NCI-H2029 treated with DMSO at 0.1 percent for 48 hours (cell line): ENCODE results near the gene SLC39A13.

Experiments used
- DNase-seq: peaks from one replicate; lab custom pipeline; 2025; lab: John Stamatoyannopoulos, UW

Gene SLC39A13

DNA sequence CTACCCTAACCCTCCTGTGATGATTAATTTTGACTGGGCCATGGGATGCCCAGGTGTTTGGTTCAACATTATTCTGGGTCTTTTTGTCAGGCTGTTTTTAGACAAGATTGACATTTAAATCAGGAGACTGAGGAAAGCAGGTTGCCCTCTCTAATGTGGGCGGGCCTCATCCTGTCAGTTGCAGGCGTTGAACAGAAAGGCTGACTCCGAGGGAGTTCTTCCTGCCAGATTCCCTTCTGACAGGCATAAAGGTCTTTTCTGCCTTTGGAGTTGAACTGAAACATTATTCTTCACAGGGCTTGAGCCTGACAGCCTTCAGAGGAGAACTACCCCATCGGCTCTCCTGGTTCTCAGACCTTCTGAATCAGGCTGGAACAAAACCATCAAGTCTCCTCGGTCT lies 22.1 kb downstream of the SLC39A13 start:
- no peak for DNase-seq

DNA sequence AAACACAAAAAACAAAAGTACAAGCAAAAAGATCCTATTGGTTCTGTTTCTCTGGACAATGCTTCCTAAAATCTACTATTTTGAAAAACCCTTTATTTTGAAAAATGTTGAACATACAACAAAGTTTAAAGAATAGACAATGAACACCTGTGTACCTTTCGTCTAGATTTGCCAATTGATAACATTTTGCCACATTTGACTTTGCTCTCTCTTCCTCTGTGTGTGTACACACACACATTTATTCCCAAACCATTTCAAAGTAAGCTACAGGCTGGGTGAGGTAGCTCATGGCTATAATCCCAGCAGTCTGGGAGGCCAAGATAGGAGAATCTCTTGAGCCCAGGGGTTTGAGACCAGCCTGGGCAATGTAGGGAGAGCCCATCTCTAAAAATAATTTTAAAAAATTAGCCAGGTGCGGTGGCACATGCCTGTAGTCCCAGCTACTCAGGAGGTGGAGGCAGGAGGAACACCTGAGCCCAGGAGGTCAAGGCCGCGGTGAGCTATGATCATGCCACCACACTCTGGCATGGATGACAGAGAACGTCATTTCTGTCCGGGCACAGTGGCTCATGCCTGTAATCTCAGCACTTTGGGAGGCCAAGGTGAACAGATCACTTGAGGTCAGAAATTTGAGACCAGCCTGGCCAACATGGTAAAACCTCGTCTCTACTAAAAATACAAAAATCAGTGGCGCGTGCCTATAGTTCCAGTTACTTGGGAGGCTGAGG lies 23.1 kb downstream of the SLC39A13 start:
- DNase-seq, result no peak

DNA sequence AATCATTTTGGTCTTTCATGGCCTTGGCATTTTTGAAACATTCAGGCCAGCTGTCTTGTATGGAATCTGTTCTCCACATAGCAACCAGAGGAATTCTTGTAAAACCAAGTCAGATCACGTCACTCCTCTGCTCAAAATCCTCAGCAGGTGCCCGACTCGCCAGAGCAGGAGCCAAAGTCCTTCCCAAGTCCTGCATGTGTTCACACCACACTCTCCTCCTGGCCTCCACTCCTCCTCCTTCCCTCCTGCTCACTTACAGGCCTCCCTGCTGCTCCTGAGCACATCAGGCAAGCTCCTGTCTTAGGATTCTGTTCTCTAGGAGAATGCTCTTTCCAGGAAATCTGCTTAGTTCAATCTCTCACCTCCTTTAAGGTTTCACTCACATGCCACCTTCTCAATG lies 24.8 kb downstream of the SLC39A13 start:
- DNase-seq, result no peak

DNA sequence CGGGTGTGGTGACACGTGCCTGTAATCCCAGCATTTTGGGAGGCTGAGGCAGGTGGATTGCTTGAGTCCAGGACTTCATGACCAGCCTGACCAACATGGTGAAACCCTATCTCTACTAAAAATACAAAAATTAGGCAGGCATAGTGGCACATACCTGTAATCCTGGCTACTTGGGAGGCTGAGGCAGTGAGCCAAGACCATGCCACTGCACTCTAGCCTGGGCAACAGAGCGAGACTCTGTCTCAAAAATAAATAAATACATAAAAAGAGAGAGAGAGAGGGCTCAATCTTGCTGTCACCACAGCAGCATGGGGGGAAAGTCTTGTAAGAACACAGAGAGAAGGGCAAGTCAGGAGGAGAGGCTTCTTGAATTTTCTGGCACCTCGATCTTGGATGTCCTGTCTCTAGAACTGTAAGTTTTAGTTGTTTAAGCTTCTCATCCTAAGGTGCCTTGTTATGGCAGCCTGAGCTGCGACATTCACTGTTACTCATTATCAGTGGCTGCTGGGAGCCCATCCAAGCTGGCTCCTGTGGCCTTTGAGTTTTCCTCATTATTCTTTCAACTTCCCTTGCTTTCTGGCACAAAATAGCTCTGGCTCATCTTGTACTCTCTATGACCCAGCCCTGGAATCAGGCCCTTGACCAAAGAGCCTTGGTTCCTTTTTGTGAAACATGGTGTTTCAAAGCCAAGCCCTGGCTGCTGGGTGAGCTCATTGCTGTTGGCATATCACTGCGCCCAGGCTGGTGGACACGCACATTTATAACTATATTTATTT lies 25.8 kb downstream of the SLC39A13 start:
- no peak for DNase-seq

DNA sequence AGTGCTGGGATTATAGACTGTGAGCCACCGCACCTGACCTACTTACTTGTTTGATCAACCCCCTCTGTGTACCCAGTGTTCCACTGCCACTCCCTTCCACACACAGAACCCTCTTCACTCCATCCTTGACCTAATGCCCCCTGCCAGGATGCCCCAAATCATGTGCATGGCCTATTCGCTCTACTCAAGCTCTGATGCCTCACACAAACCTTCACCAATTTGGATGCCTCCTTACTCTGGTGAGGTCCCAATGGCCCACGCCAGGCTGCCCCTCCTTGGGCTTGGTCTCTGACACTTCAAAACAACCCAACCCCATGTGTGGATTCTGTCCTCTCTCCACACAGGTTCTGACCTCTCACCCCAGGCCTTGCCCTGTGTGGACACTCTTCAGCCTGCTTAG lies 27.3 kb downstream of the SLC39A13 start:
- no peak for DNase-seq

DNA sequence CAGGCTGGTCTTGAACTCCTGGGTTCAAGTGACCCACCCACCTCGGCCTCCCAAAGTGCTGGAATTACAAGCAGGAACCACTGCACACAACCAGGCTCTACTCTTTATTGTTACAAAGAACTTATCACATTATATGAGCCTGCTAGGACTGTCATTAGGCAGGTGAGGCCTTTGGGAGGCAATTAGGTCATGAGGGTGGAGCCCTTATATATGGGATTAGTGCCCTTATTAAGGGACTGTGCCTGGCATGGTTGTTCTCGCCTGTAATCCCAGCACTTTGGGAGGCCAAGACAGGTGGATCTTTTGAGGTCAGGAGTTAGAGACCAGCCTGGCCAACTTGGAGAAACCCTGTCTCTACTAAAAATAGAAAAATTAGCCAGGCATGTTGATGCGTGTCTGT lies 28.3 kb downstream of the SLC39A13 start:
- DNase-seq, result no peak

DNA sequence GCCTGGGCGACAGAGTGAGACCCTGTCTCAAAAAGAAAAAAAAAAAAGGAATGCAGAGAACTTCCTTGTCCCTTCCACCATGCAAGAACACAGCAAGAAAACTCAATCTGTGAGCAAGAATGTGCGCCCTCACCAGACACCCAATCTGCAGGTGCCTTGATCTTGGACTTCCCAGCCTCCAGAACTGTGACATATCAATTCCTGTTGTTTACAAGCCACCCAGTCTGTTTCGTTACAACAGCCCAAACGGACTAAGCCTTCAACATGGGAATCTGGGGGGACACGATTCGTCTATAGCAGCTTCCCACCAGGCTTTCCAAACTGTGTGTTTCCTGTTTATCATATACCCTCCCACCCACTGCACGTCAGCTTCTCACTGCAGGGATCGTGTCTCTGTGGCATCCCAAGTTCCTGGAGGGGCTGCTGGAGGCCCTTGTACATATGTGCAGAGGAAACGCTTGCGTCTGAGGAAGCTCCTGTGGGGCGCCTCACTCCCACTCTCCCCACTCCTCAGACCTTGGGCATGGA lies 28.9 kb downstream of the SLC39A13 start:
- no peak for DNase-seq

DNA sequence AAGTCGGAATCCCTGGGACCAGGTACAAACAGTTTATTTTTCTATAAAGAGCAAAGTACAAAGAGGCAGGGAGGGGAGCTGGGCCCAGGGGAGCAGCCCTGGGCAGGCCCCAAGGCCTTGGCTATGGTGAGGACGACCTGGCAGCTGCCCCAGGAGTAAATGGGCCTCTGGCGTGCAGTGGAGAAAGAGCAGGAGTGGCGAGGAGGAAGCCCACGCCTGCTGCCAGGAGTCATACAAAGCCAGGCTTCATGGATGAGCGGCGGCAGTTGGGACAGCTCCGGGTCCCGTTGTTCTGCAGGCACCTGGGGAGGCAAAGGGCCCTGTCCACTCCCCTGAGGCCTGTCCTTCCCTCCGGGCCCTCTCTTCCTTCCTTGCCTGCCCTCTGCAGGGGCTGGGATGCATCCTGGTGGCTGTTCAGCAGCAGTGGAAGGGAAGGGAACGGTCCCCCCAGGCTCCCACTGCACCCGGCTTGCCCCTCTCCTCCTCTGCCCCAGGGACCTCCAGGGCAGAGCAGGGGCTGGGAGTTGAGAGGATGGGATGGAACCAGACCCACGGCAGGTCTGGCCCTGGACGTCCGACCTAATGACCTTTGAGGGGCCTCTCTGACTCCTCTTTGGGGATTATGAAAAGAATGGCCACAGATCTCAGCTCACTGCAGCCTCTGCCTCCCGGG lies 29.5 kb downstream of the SLC39A13 start:
- no peak for DNase-seq

DNA sequence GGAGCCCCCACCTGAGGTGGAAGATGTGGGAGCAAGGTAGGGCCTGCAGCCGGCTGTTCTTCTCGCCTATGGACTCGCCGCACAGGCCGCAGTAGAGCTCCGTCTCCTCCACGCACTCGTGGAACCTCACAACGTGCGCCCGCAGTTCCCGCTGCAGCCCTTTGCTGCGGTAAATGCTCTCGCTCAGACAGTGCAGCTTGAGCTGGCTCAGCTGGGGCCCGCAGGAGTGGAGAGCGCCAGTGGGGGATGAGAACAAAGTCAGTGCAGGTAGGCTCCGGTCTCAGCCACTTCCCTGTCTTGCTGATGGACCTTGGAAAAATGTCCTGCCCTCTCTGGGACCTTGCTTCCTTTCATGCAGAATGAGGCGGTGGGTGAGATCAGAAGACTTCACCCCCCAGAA lies 30.3 kb downstream of the SLC39A13 start:
- DNase-seq, result no peak

DNA sequence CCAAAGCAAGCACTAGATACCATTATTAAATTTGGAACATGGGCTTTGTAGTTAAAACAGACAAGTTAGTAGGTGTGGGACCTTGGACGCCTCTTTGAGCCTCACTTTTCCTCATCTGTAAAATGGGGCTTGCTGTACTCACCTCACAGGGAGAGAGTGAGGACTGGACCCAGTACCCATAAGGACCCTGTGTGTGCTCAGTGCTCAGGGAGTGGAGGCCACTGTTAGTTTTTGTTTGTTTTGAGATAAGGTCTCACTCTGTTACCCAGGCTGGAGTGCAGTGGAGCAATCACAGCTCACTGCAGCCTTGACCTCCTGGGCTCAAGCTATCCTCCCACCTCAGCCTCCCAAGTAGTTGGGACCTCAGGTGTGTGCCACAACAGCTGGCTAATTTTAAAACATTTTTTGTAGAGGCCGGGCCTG lies 31.7 kb downstream of the SLC39A13 start:
- no peak for DNase-seq

DNA sequence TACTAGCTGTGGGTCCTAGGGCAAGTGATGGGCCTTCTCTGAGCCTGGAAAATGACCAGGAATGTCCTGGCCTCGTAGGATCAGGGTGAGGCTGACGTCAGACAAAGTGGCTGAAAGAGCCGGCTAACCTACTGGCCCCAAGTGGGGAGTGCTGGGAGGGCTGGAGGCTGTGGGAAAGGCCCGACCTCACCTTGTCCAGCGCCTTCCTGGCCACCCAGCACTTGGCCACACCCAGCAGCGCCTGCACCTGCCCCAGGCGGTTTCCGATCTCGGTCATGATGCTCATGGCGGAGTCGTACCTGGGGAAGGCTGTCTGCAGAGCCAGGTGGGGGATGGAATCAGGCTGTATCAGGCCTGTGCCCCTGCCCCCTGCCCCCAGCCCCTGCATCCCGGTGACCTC lies 33.0 kb downstream of the SLC39A13 start:
- no peak for DNase-seq

DNA sequence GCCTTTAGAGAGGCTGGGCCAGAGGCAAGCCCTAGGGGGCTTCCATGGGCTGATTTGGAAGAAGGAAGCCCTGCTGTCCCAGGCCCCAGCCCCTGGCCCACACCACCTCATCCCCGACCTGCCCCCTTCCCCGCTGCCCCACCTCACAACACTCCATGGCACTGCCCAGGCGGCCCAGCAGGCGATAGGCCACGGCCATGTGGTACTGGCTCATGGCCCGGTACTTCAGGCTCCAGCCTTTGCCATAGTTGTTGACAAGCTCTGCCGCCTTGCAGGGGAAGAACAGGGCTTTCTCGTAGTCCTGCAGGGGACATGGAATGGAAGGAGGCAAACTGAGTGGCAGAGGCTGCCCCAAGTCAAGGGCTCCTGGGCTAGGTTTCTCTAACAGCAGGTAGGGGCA lies 34.1 kb downstream of the SLC39A13 start:
- no peak for DNase-seq

DNA sequence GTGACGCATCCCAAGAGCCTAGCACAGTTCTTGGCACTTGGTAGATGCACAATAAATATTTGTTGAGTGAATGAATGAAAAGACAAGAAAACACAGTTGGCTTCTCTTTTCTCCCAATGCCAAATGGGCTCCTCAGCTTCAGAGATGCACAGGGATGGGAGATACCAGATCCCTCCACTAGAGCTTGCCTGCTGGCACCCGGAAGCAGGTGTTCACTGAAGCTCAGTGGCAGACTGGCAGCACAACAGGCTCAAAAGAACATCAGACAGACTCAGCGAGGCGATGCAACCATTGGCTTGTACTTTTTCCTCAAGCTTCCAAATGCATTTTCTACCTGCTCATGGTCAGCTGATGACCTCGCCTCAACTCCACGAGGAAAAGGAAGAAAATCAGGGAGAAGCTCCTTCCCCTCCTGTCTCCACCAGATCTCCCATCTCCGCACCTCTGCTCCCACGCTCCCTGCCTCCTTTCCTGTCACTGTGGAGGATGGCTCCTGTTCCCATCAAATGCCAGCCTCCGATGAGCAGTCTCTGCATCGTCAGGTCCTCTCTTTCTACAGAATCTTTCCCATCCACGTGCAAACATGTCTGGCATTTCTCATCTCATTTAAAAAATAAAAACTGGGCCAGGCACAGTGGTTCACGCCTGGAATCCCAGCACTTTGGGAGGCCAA lies 34.8 kb downstream of the SLC39A13 start:
- DNase-seq, result no peak

DNA sequence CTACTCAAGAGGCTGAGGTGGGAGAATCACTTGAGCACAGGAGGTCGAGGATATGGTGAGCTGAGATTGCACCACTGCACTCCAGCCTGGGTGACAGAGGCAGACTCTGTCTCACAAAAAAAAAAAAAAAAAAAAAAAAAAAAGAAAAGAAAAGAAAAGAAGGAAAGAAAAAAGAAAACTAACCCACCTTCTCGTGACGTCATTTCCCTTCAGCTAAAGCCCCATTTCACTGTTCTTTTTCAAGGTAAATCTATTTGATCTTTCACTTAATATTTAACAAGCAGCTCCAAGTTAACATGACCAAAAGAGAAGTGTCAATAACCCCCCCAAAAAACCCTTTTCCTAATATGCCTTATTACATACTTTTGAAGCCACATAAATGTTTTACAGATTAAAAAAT lies 35.4 kb downstream of the SLC39A13 start:
- DNase-seq, result no peak

DNA sequence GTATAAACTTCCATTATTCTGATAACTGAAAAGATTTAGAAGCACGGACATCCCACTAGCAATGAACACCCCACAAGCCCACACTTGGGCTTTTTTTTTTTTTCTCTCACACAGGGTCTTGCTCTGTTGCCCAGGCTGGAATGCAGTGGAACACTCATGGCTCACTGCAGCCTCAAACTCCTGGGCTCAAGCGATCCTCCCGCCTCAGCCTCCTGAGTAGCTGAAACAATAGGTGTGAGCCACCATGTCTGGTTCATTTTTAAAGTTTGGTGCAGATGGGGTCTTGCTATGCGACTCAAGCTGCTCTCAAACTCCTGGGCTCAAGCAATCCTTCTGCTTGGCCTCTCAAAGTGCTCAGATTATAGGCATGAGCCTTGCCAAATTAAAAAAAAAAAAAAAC lies 37.5 kb downstream of the SLC39A13 start:
- DNase-seq, result no peak

DNA sequence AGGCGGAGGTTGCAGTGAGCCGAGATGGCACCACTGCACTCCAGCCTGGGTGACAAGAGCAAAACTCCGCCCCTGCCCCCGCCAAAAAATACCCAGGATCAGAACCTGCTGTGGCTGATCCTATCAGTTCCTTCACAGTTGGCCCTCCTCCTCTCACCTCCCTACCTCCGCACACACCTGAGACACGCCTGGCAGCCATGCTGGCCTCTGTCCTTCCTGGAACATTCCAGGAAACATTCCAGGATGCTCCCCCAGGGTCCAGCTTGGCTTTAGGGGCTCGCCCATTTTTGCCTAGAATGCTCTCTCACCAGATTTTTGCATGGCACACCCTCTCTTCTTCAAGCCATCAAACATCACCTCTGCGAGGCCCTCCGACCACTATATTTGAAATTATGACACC lies 38.4 kb downstream of the SLC39A13 start:
- DNase-seq, result no peak

DNA sequence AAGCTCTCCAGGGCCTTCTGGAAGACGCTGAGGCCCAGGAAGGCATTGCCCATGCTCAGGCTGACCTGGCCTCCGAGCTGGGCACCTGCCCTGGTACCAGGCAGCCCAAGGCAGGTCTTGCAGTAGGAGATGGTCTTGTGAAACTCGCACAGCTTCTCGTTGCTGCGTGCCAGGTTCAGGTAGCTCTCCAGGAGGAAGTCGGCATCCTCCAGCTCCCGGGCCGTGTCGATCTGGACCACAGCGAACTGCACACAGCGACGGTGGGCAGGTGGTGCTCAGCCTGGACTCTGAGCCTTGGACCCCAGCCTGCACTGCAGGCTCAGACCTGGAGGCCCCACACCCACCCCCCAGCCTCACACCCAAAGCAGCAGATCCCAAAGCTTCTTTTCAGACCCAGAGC lies 39.5 kb downstream of the SLC39A13 start:
- no peak for DNase-seq

DNA sequence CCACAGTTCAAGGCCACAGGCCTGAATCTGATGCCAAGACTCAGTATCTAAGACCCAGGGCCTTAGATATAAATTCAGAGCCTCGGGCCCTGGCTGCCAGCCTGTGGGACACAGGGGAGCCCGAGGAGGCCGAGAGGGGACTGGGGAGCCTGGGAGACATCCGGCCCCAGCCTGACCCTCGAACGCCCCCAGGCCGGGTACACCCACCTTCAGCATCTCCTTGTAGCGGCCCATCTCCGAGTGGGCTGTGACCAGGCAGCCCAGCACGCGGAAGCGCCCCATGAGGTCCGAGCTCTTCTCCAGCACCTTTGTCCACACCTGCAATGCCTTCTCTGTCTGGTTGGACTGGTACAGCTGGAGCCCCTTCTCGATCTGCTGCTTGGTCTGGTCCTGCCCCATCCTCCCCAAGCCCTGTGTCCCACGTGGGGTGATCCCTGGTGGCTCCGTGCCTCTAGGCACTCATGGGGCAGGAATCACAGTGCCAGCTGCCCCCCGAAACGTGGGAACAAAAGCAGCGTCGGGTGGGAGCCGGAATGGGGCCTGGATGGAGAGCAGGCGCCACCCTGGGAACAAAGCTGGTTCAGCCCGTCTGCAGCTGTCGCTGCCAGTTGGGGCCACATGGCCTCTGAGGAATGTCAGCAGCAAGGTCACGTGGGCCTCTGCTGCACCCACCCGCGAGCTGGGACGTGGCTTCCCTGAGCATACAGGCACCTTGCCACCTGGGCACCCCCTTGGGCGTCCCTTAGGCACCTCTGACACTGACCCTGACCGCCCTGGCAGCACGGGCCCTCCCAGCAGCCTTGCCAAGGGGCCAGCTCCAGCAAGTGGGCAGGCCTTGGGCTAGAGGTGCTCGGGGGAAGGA lies 40.4 kb downstream of the SLC39A13 start, which contains the start of gene RAPSN:
TSS of gene RAPSN (minus strand) at position 571 of the 862 bp plus-strand sequence. CDS start at position 399, 172 bp downstream.
- DNase-seq, result no peak

DNA sequence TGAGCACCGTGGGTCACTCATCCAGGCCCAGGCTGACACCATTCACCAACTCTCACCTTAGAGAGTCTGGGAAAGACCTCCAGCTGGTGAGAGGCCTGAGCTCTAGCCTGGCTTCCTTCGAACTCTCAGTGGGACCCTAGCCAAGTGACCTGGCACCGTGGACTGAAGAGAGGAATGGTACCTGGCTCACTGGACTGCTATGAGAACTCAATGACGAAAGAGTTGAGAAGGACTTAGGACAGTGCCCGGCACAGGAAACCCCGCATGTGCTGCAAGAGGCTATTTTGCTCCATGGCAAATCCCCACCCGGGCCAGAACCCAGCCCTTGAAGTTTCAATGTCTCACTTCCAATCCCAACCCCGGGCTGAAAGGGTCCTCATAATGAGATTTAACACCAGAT lies 41.2 kb downstream of the SLC39A13 start:
- no peak for DNase-seq

DNA sequence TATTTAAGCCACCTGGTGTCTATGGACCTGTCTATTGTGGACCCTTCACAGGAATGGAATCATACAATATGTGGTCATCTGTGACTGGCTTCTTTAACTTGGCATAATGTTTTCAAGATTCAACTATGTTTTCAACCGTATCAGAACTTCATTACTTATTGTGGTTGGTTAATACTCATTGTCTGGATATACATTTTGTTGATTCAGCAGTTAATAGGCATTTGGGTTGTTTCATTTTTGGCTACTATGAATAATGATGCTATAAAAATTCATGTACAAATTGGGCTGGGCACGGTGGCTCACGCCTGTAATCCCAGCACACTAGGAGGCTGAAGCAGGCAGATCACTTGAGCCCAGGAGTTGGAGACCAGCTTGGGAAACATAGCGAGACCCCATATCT lies 43.0 kb downstream of the SLC39A13 start:
- DNase-seq, result no peak

DNA sequence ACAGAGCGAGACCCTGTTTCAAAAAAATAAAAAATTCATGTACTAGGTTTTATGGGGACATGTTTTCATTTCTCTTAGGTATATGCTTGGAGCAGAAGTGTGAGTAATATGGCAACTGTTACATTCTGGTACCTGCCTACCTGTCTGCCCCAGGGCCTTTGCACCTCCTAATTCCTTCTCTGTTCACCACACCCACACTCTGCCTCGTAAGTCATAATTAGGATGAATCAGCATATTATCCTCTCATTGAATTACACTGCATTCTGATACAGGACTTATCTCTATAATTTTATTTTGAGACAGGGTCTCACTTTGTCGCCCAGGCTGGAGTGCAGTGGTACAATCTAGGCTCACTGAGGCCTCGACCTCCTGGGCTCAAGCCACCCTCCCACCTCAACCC lies 43.6 kb downstream of the SLC39A13 start:
- no peak for DNase-seq
